ENCODE measurements around the gene LTA4H. TPM values are rescaled to one million over a fixed set of nuclear protein-coding genes. Genes with fewer than 3 reads are reported as not detected.

LTA4H gene
- total and polyA plus RNA-seq, 4 donors, result 145 to 262 (median 172) TPM

DNA sequence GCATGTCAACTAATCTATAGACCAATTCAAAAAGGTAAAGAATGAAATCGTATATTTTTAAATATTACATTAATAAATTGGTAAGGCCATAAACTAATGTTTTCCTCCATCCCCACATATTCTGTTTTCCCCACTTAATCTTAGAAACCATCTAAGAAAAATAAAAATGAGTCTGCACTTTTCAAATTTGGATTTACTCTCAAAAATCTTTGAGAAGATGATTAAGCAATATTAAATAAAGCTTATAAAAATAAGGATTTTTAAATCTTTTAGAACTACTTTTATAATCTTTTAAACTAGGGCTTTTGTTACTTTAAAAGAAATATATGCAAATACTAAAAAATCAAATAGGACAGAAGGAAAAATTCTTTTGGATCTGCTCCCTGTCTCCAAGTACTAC is 28.7 kb downstream of the LTA4H start:
- peaks cover 15 to 45% (median 32%) of the 10 kb centered on the region in 4 donors for H3K36me3 ChIP-seq (ENCODE audit: control insufficient read depth in 4 of 4, insufficient read depth in 4 of 4, low read length in 4 of 4)
- no peak overlapping the region for H3K4me3 ChIP-seq
- H3K9ac ChIP-seq (ENCODE audit: insufficient read depth in 1 of 2, low read length in 2 of 2), result no peak overlapping the region
- H3K4me1 ChIP-seq (ENCODE audit: control insufficient read depth in 5 of 5, insufficient read depth in 5 of 5, low read length in 5 of 5), result no peaks in the 10 kb centered on the region
- no peaks in the 10 kb centered on the region for H3K9me3 ChIP-seq (ENCODE audit: control insufficient read depth in 4 of 4, insufficient read depth in 3 of 4, low read length in 3 of 4)
- TF ChIP-seq, protein P1, sequence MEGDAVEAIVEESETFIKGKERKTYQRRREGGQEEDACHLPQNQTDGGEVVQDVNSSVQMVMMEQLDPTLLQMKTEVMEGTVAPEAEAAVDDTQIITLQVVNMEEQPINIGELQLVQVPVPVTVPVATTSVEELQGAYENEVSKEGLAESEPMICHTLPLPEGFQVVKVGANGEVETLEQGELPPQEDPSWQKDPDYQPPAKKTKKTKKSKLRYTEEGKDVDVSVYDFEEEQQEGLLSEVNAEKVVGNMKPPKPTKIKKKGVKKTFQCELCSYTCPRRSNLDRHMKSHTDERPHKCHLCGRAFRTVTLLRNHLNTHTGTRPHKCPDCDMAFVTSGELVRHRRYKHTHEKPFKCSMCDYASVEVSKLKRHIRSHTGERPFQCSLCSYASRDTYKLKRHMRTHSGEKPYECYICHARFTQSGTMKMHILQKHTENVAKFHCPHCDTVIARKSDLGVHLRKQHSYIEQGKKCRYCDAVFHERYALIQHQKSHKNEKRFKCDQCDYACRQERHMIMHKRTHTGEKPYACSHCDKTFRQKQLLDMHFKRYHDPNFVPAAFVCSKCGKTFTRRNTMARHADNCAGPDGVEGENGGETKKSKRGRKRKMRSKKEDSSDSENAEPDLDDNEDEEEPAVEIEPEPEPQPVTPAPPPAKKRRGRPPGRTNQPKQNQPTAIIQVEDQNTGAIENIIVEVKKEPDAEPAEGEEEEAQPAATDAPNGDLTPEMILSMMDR (IDR thresholded peaks at IDR 0.05; ENCODE audit: control extremely low read depth, extremely low read depth), result no peak
- no peak for ATAC-seq (ENCODE audit: insufficient read depth, low FRiP score)
- H3K27ac ChIP-seq (ENCODE audit: low read depth in 1 of 2, low read length in 1 of 2), result no peak overlapping the region
- no peaks in the 10 kb centered on the region for H3K27me3 ChIP-seq (ENCODE audit: control insufficient read depth in 3 of 3, insufficient read depth in 3 of 3, low read length in 2 of 3)
- no peak for DNase-seq
- 90 to 98% methylated on average over 1 of the region's 1 CpG for WGBS, 2 donors

GRCh38 chr12:96000858-96001257 is 34.5 kb downstream of the LTA4H start:
- Histone ChIP-seq H3K27ac (ENCODE audit: low read depth in 1 of 2, low read length in 1 of 2) (no peak overlapping the region), H3K4me3 (no peak overlapping the region), H3K9me3 (ENCODE audit: control insufficient read depth in 4 of 4, insufficient read depth in 3 of 4, low read length in 3 of 4) (no peaks in the 10 kb centered on the region), H3K36me3 (ENCODE audit: control insufficient read depth in 4 of 4, insufficient read depth in 4 of 4, low read length in 4 of 4) (peaks cover 10 to 21% (median 19%) of the 10 kb centered on the region in 4 donors), H3K4me1 (ENCODE audit: control insufficient read depth in 5 of 5, insufficient read depth in 5 of 5, low read length in 5 of 5) (peaks cover 0 to 3% (median 0%) of the 10 kb centered on the region in 5 donors), H3K9ac (ENCODE audit: insufficient read depth in 1 of 2, low read length in 2 of 2) (no peak overlapping the region), H3K27me3 (ENCODE audit: control insufficient read depth in 3 of 3, insufficient read depth in 3 of 3, low read length in 2 of 3) (no peaks in the 10 kb centered on the region)
- ATAC-seq (ENCODE audit: insufficient read depth, low FRiP score) (no peak), DNase-seq (no peak)
- TF ChIP-seq, protein P1 (IDR thresholded peaks at IDR 0.05; ENCODE audit: control extremely low read depth, extremely low read depth), result no peak
- WGBS, 2 donors, result 94 to 96% methylated on average over 5 of the region's 5 CpGs

DNA sequence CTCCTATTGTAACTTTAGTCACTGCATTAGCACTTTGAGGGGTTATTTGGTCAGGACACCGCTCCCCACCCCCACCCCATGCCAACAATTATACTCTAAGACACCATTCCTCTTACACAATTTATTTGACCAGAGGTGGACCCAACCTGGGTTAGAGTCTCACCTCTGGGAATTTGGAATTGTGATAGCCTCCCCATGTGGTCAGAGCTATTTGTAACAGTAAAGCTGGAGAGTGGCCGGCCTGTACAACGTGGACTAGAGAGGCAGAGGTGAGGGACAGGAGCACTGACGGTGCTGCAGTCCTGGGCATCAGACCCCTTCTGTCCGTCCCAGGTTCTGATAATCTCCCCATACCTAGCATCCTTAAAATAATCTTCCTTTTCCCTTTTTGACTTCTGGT is 35.9 kb downstream of the LTA4H start:
- no peak for ATAC-seq (ENCODE audit: insufficient read depth, low FRiP score)
- no peak overlapping the region for H3K9ac ChIP-seq (ENCODE audit: insufficient read depth in 1 of 2, low read length in 2 of 2)
- 76 to 95% methylated on average over 5 of the region's 5 CpGs for WGBS, 2 donors
- H3K4me3 ChIP-seq, result no peak overlapping the region
- H3K9me3 ChIP-seq (ENCODE audit: control insufficient read depth in 4 of 4, insufficient read depth in 3 of 4, low read length in 3 of 4), result no peaks in the 10 kb centered on the region
- DNase-seq, result no peak
- TF ChIP-seq, protein P1 (IDR thresholded peaks at IDR 0.05; ENCODE audit: control extremely low read depth, extremely low read depth), result no peak
- H3K4me1 ChIP-seq (ENCODE audit: control insufficient read depth in 5 of 5, insufficient read depth in 5 of 5, low read length in 5 of 5), result peaks cover 0 to 5% (median 0%) of the 10 kb centered on the region in 5 donors
- H3K36me3 ChIP-seq (ENCODE audit: control insufficient read depth in 4 of 4, insufficient read depth in 4 of 4, low read length in 4 of 4), result peaks cover 6 to 12% (median 9%) of the 10 kb centered on the region in 4 donors
- no peaks in the 10 kb centered on the region for H3K27me3 ChIP-seq (ENCODE audit: control insufficient read depth in 3 of 3, insufficient read depth in 3 of 3, low read length in 2 of 3)
- H3K27ac ChIP-seq (ENCODE audit: low read depth in 1 of 2, low read length in 1 of 2), result no peak overlapping the region

Measured in lung (tissue), 12 donors.